ENCODE measurements around the gene ANKRD33B.
"Not testable (repeated sequence)": the region's sequence is repeated elsewhere in the genome, so short reads cannot be mapped to it uniquely, and the experiment has no call there.

ANKRD33B gene

GRCh38 chr5:10563945-10564837 lies at the start of gene ANKRD33B:
Gene ANKRD33B (plus strand): TSS chr5:10564070. CDS start chr5:10564468, 398 bp downstream.
- DNase-seq: no peak

GRCh38 chr5:10514572-10514971 lies 49.3 kb upstream of the ANKRD33B start:
- not testable (repeated sequence) for DNase-seq

- DNase-seq: no peak
Measured at GRCh38 chr5:10515492-10515891, 48.4 kb upstream of the ANKRD33B start.

GRCh38 chr5:10518347-10518746 lies 45.5 kb upstream of the ANKRD33B start:
- no peak for DNase-seq

GRCh38 chr5:10519729-10520128 lies 44.1 kb upstream of the ANKRD33B start:
- DNase-seq: no peak

GRCh38 chr5:10520706-10521105 lies 43.2 kb upstream of the ANKRD33B start:
- DNase-seq: no peak

- DNase-seq: no peak
Measured at GRCh38 chr5:10521466-10522223, 42.2 kb upstream of the ANKRD33B start.

GRCh38 chr5:10522224-10522611 lies 41.7 kb upstream of the ANKRD33B start:
- DNase-seq: no peak

GRCh38 chr5:10524376-10525123 lies 39.3 kb upstream of the ANKRD33B start:
- no peak for DNase-seq

- no peak for DNase-seq
Measured at GRCh38 chr5:10525124-10525495, 38.8 kb upstream of the ANKRD33B start.

GRCh38 chr5:10527281-10527950 lies 36.5 kb upstream of the ANKRD33B start:
- no peak for DNase-seq

GRCh38 chr5:10528056-10528816 lies 35.6 kb upstream of the ANKRD33B start:
- DNase-seq: no peak

GRCh38 chr5:10528827-10529226 lies 35.0 kb upstream of the ANKRD33B start:
- no peak for DNase-seq

- no peak for DNase-seq
Measured at GRCh38 chr5:10530601-10531320, 33.1 kb upstream of the ANKRD33B start.

- no peak for DNase-seq
Measured at GRCh38 chr5:10532421-10532820, 31.4 kb upstream of the ANKRD33B start.

- no peak for DNase-seq
Measured at GRCh38 chr5:10533226-10533625, 30.6 kb upstream of the ANKRD33B start.

GRCh38 chr5:10534561-10535530 lies 29.0 kb upstream of the ANKRD33B start:
- DNase-seq: no peak

- no peak for DNase-seq
Measured at GRCh38 chr5:10536511-10536910, 27.4 kb upstream of the ANKRD33B start.

- DNase-seq: no peak
Measured at GRCh38 chr5:10536931-10537579, 26.8 kb upstream of the ANKRD33B start.
